NCI-H460 (cell line): ENCODE results near the gene MISP3. TPM values are rescaled to one million over a fixed set of nuclear protein-coding genes. Genes with fewer than 3 reads are reported as not detected.

Experiments used
- DNase-seq: peaks from one replicate; pipeline ENCODE4 v3.0.0-alpha.2; 2016; ENCODE audit warnings: low read depth; ENCODE audit errors: extremely low read depth
- total RNA-seq: library from RNA; depleted of rRNA; stranded (reverse); fragments of >200 nt; shearing (Covaris generic); gene quantifications from 2 replicates; pipeline ENCODE4 v1.2.3, GENCODE V29; 2014; rRNA removed

MISP3 gene
- total RNA-seq, 1 experiment from 2014 or later: 2.6 TPM

- no peak for DNase-seq
Measured at GRCh38 chr19:14119146-14119545, 46.6 kb downstream of the MISP3 start.

DNA sequence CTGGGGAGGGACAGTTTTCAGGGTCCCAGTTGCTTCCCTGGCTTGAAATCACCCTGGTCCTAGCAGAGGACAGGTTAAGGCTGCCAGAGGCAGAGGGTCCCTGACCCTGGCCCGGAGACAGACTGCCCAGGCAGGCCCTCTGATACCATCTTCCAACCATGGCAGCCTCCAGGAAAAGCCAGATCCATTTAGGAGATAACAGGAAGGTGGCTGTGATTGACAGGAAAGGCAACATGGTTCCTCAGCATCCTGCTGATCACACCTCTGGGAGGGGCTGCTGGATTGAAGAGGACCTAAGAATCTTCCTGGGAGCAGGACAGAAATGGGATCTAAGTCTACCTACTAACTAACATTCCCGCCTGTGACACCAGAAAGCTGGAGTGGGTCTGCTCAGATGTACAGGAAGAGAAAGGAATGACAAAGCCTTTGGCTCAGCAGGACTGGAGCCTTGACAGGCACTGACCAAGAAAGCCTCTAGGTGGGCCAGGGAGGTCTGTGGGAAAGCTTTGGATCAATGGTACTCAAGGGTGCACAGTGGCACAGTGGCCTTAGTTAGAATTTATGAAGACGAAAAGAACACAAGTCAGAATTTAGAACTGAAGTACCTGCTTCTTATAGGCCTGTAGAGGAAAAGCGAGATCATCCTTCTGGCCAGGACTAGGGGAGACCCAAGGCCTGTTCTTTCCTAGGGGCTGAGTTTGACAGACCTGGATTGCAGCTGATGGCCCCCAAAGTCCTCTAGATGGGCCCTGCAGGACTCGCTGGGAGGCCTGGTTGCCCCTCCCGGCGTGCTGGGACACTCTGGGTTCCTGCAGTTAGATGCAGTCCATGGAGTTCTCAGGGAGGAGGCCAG, 47.3 kb downstream of the MISP3 start:
- DNase-seq: no peak

- no peak for DNase-seq
Measured at GRCh38 chr19:14120497-14120780, 47.9 kb downstream of the MISP3 start.

DNA sequence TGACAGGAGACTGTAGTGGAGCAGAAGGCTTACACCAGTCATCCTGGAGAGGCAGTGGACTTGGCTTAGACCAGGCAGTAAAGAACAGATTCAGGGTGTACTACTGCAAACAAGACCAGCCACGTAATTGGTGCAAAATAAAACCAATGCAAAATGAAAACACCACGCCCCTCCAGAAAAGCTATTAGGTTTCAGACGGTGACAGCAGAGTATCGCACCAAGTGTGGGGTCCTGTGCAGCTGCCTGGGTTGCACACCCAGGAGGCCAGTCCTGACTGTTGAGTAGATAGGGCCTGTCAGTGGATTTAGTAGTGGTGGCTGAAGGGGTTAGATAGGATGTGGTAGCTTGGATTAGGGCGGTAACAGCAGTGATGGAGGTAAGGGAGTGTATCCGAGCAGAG, 50.3 kb downstream of the MISP3 start:
- no peak for DNase-seq

Other genes with a start within 250 kb of the MISP3 start
- not detected in 2 replicates for gene NANOS3, start 195.7 kb upstream of the MISP3 start, total RNA-seq
- 0.50 TPM in 1 of 2 replicates, not detected in the other for gene BRME1, start 166.7 kb upstream of the MISP3 start, total RNA-seq
- gene CC2D1A, start 166.6 kb upstream of the MISP3 start, total RNA-seq: 13.8 and 15.5 TPM in 2 replicates
- not detected in 2 replicates for gene PODNL1, start 134.4 kb upstream of the MISP3 start, total RNA-seq
- 11.6 and 16.8 TPM in 2 replicates for gene DCAF15, start 120.3 kb upstream of the MISP3 start, total RNA-seq
- 2.0 and 2.1 TPM in 2 replicates for gene RFX1, start 66.5 kb upstream of the MISP3 start, total RNA-seq
- not detected in 2 replicates for gene RLN3, start 44.6 kb upstream of the MISP3 start, total RNA-seq
- gene IL27RA, start 41.0 kb upstream of the MISP3 start, total RNA-seq: 5.1 and 5.6 TPM in 2 replicates
- not detected in 2 replicates for gene PALM3, start 10.7 kb upstream of the MISP3 start, total RNA-seq
- gene C19orf67, start 13.0 kb downstream of the MISP3 start, total RNA-seq: not detected in 2 replicates
- 26.3 and 29.5 TPM in 2 replicates for gene SAMD1, start 18.0 kb downstream of the MISP3 start, total RNA-seq
- 14.4 and 16.5 TPM in 2 replicates for gene PRKACA, start 45.0 kb downstream of the MISP3 start, total RNA-seq
- 13.2 and 15.9 TPM in 2 replicates for gene ASF1B, start 63.8 kb downstream of the MISP3 start, total RNA-seq
- gene ADGRL1, start 133.4 kb downstream of the MISP3 start, total RNA-seq: 5.8 and 6.2 TPM in 2 replicates